WERI-Rb-1 (cell line): ENCODE measurements around the gene NELL1.

Source experiments
- DNase-seq: peaks from one replicate; pipeline ENCODE4 v3.0.0-alpha.2; 2020
- H3K27ac ChIP-seq: fragments of 250-450 bp; sonication (Bioruptor Pico); 2 replicates; pipeline ENCODE4 v1.5.1; 2020; ENCODE audit warnings: mild to moderate bottlenecking, moderate library complexity
- H3K27me3 ChIP-seq: fragments of 250-450 bp; sonication (Bioruptor Pico); 2 replicates; pipeline ENCODE4 v1.5.1; 2021; ENCODE audit warnings: mild to moderate bottlenecking, low read depth, moderate library complexity; ENCODE audit not compliant: insufficient read depth, severe bottlenecking
- H3K36me3 ChIP-seq: fragments of 250-450 bp; sonication (Bioruptor Pico); 2 replicates; pipeline ENCODE4 v1.5.1; 2020; ENCODE audit warnings: mild to moderate bottlenecking, moderate library complexity
- H3K4me3 ChIP-seq: 2 replicates; pipeline ENCODE4 v1.5.1; 2011; ENCODE audit warnings: low read depth, mild to moderate bottlenecking, control low read depth, low read length
- H3K9me3 ChIP-seq: fragments of 250-450 bp; sonication (Bioruptor Pico); 2 replicates; pipeline ENCODE4 v1.5.1; 2021; ENCODE audit warnings: mild to moderate bottlenecking, moderate library complexity; ENCODE audit not compliant: severe bottlenecking
- CTCF ChIP-seq: IDR thresholded peaks from 2 replicates; pipeline ENCODE4 v1.5.1; 2011; ENCODE audit warnings: low read depth, mild to moderate bottlenecking, control low read depth, inconsistent platforms, low read length

The NELL1 gene

DNA sequence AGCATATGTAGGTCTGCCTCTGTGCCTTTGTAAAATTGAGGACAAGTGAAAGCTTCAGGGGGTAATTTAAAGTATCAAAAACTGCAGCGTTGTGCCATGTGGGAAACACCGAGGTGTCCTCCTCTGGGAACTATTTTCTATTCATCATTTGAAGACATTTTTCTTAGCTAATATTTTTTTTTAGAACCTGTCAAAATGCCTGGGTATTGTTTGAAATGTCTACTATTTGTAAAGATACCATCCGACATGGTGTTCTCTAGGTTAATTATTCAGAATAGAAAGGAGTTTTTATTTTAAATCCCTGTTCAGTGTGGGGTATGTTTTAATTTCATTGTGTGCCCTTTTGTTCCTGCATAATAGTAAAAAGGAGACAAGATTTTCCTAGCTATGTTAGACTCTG lies 490.8 kb downstream of the NELL1 start:
- no peaks in the 10 kb centered on the region for H3K36me3 ChIP-seq
- no peaks in the 10 kb centered on the region for H3K9me3 ChIP-seq
- no peaks in the 10 kb centered on the region for H3K27me3 ChIP-seq
- H3K4me3 ChIP-seq = no peak overlapping the region
- DNase-seq = no peak
- TF ChIP-seq CTCF = no peak
- H3K27ac ChIP-seq = no peak overlapping the region

DNA sequence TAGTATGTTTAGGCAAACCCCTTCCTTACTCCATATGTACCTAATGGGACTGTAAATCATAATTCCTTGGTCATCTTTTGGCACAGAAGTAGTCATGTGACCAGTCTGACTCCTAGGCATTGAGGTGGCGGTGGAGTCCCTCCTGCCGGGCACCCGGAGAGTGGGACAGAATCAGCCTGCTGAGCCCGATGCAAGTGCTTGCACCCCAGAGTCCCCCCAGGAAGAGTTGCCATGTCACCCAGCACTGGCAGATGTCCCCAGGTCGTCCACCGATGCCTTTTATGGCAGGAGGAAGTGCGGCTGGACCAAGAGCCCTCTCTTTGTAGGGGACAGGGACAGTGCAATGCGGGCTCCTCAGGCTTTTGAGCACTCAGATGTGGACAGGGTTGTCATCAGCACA lies 500.3 kb downstream of the NELL1 start:
- Histone ChIP-seq H3K27ac (no peak overlapping the region), H3K4me3 (no peak overlapping the region), H3K27me3 (no peaks in the 10 kb centered on the region), H3K36me3 (no peaks in the 10 kb centered on the region), H3K9me3 (no peaks in the 10 kb centered on the region)
- DNase-seq = no peak
- TF ChIP-seq CTCF = no peak

DNA sequence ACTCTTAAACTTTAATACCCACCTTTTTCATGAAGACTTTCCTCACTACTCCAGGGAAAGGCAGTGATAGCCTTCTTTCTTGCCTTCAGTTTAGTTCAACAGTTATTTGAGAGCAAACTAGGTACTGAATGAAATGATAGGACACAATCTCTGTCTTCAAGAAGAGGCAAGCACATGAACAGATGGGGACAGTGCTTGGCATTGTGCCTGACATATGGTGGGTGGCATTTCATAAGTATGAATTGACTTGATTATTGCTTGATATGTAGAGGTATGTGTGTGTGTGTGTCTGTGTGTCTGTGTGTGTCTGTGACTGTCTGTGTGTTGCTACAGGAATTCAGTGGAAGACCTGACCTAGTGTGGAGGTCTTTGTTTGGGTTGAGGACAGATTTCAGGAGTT lies 504.1 kb downstream of the NELL1 start:
- TF ChIP-seq CTCF = no peak
- Histone ChIP-seq H3K4me3 (no peak overlapping the region), H3K36me3 (no peaks in the 10 kb centered on the region), H3K9me3 (no peaks in the 10 kb centered on the region), H3K27ac (no peak overlapping the region), H3K27me3 (no peaks in the 10 kb centered on the region)
- DNase-seq = no peak

DNA sequence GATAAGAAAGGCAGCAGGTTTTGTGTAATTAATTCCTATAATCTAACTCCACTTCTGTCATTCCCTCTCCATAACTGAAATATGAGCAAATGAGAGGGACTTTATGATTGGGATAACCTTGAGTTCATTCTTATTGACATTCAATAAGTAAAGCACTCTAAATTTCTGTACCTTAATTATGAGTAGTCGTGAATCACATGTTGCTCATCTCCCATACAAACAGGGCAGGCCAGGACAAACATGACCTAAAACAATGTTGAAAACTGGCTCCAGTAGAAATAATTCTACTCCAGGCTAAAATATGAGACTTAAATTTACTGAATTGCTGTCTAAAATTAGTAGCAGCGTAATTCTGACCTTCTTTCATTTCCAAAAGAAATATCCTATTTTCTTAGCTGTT lies 505.4 kb downstream of the NELL1 start:
- Histone ChIP-seq H3K36me3 (no peaks in the 10 kb centered on the region), H3K4me3 (no peak overlapping the region), H3K27ac (no peak overlapping the region), H3K9me3 (no peaks in the 10 kb centered on the region), H3K27me3 (no peaks in the 10 kb centered on the region)
- DNase-seq = no peak
- TF ChIP-seq CTCF = no peak

DNA sequence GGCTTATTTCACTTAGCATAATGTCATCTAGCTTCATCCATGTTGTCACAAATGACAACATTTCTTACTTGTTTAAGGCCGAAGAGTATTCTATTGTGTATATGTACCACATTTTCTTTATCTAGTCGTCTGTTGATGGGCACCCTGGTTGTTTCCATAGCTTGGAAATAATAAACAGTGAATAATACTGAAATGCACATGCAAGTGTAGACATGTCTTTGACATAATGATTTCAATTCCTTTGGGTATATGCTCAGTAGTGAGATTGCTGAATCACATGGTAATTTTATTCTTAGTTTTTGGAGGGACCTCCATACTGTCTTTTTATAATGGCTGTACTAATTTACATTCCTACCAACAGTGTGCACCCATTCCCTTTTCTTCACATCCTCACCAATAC lies 508.0 kb downstream of the NELL1 start:
- no peak for DNase-seq
- Histone ChIP-seq H3K9me3 (no peaks in the 10 kb centered on the region), H3K4me3 (no peak overlapping the region), H3K27ac (no peak overlapping the region), H3K36me3 (no peaks in the 10 kb centered on the region), H3K27me3 (no peaks in the 10 kb centered on the region)
- no peak for TF ChIP-seq CTCF

- DNase-seq = no peak
- H3K27me3 ChIP-seq = no peaks in the 10 kb centered on the region
- H3K4me3 ChIP-seq = no peak overlapping the region
- H3K36me3 ChIP-seq = no peaks in the 10 kb centered on the region
- no peaks in the 10 kb centered on the region for H3K9me3 ChIP-seq
- TF ChIP-seq CTCF = no peak
- no peak overlapping the region for H3K27ac ChIP-seq
Measured at GRCh38 chr11:21179770-21180169, 510.4 kb downstream of the NELL1 start.
